Measurements from ENCODE around the gene STXBP6. TPM values are rescaled to one million over a fixed set of nuclear protein-coding genes. Genes with fewer than 3 reads are reported as not detected.

STXBP6 gene
- total and polyA plus RNA-seq, 10 of the 15 experiments (the other 5 are each of a cell fraction or from before 2014, with no cell fraction given): 1.2 to 47.3 (median 1.9) TPM

GRCh38 chr14:24966579-24966964 lies 83.4 kb downstream of the STXBP6 start:
- H3K36me3 ChIP-seq (ENCODE audit: control insufficient read depth in 2 of 2, insufficient read depth in 2 of 2, low read length in 1 of 2): no peaks in the 10 kb centered on the region
- ATAC-seq (peak; percentile 46), FAIRE-seq (no peak), DNase-seq (ENCODE audit: low read depth, low spot score) (no peak)
- no peak overlapping the region for H3K9ac ChIP-seq (ENCODE audit: control insufficient read depth, insufficient read depth, low read length)
- TF ChIP-seq MEF2B (IDR thresholded peaks at IDR 0.05; ENCODE audit: partially characterized antibody, poor library complexity, severe bottlenecking) (peak; percentile 16), ZBTB4 (CRISPR knock-in tag; IDR thresholded peaks at IDR 0.05) (no peak)
- no peaks in the 10 kb centered on the region for H3K4me1 ChIP-seq (ENCODE audit: control insufficient read depth, insufficient read depth, low read length)
- in situ Hi-C loops (cut with MboI): no loop called here
- no peaks in the 10 kb centered on the region for H4K20me1 ChIP-seq (ENCODE audit: control insufficient read depth, insufficient read depth)
- H3K9me3 ChIP-seq (replicated peaks; ENCODE audit: control insufficient read depth, insufficient read depth, low read length): no peaks in the 10 kb centered on the region
- no peaks in the 10 kb centered on the region for H3K79me2 ChIP-seq (ENCODE audit: control insufficient read depth, insufficient read depth, low read length)
- RAD21 ChIA-PET (ENCODE audit: unreplicated experiment): interaction anchor here (1.0 to 4.1 kb wide), 5 partner anchors 11 to 45 kb away, joined by 3 to 37 read pairs (median 4); no protein-coding TSS in a partner anchor
- WGBS (ENCODE audit: insufficient coverage, insufficient replicate concordance, low lambda C conversion rate, missing lambda C conversion rate): 47% methylated on average over 1 of the region's 1 CpG
- H3K4me2 ChIP-seq (ENCODE audit: control insufficient read depth, insufficient read depth): no peak overlapping the region
- no peak overlapping the region for H3K4me3 ChIP-seq
- BruUV-seq (replicated peaks): no TSS peak
- H3K27me3 ChIP-seq (replicated peaks in 1 of 2; ENCODE audit: control insufficient read depth in 2 of 2, insufficient read depth in 2 of 2, low read length in 1 of 2): no peaks in the 10 kb centered on the region
- H3K27ac ChIP-seq (ENCODE audit: control insufficient read depth, insufficient read depth): no peak overlapping the region
- intact Hi-C loops (cut with micrococcal nuclease; ENCODE audit: unreplicated experiment): no loop called here
- no peak overlapping the region for H2AFZ ChIP-seq (ENCODE audit: control insufficient read depth, low read depth, low read length)
- POLR2A ChIA-PET: interaction anchor here (0.8 to 1.5 kb wide), 3 partner anchors 13 to 42 kb away, joined by 3 to 7 read pairs (median 6); no protein-coding TSS in a partner anchor
- CTCF ChIA-PET: interaction anchor here (1.4 to 1.9 kb wide), 5 partner anchors 10 to 161 kb away, joined by 3 to 6 read pairs (median 5); no protein-coding TSS in a partner anchor
- SMC1A ChIA-PET (ENCODE audit: uncharacterized antibody, unreplicated experiment): interaction anchor here (1.0 to 19.2 kb wide), 11 partner anchors 8 to 160 kb away, joined by 3 to 390 read pairs (median 5); no protein-coding TSS in a partner anchor
